ENCODE results near the gene STXBP6. TPM values are rescaled to one million over a fixed set of nuclear protein-coding genes. Genes with fewer than 3 reads are reported as not detected.

Gene STXBP6
- total RNA-seq, 4 donors from 2014 or later, result 44.1 to 120 (median 67.4) TPM

DNA sequence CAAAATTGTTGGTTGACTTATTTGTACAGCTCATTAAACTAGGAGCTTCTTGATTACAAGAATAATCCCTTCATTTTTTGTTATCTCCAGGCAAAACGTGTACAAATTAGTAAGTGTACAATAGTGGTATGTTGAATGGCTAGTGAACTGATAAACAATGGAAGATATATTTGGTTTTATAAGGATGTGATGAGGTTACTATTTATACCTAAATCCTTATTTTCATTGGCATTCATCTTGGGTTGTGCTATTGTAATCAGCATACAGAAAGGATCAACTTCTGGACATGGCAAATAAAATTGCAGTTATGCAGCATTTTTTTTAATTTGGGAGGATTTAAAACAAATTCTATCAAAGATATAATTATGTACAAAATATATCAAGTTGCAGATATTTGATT is 216.6 kb downstream of the STXBP6 start:
- TF ChIP-seq, protein P1, sequence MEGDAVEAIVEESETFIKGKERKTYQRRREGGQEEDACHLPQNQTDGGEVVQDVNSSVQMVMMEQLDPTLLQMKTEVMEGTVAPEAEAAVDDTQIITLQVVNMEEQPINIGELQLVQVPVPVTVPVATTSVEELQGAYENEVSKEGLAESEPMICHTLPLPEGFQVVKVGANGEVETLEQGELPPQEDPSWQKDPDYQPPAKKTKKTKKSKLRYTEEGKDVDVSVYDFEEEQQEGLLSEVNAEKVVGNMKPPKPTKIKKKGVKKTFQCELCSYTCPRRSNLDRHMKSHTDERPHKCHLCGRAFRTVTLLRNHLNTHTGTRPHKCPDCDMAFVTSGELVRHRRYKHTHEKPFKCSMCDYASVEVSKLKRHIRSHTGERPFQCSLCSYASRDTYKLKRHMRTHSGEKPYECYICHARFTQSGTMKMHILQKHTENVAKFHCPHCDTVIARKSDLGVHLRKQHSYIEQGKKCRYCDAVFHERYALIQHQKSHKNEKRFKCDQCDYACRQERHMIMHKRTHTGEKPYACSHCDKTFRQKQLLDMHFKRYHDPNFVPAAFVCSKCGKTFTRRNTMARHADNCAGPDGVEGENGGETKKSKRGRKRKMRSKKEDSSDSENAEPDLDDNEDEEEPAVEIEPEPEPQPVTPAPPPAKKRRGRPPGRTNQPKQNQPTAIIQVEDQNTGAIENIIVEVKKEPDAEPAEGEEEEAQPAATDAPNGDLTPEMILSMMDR (IDR thresholded peaks at IDR 0.05), result no peak
- no peak for TF ChIP-seq POLR2A (IDR thresholded peaks at IDR 0.05)
- no peaks in the 10 kb centered on the region for H3K36me3 ChIP-seq
- WGBS, 2 donors, result 79 to 81% methylated on average over 1 of the region's 1 CpG

DNA sequence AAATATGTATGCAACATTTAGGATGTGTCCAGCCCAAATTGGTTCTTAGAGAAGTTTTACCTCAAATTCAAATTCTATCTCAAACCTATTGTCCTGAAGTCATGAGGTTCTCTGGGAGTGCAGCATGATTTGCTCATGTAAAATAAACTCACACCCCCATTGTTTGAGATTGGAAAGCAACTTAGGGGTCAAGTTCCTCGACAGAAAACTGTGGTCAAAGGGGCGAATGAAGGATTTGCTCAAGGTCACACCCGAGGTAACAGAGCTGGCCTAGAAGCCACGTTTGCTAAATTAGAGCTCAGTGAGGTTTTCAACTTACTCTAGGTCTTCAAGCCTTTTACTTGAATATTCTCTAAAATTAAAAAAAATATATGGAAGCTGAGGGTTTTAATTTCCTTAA is 218.3 kb downstream of the STXBP6 start:
- H3K4me1 ChIP-seq, result peaks cover 0 to 5% of the 10 kb centered on the region in 2 donors
- no peak for DNase-seq
- H3K36me3 ChIP-seq, result no peaks in the 10 kb centered on the region
- no peaks in the 10 kb centered on the region for H3K27me3 ChIP-seq
- no peaks in the 10 kb centered on the region for H3K9me3 ChIP-seq
- no peak overlapping the region for H3K4me3 ChIP-seq (replicated peaks in 1 of 3)
- 92% methylated on average over 4 of the region's 4 CpGs for WGBS, 2 donors
- no peak overlapping the region for H3K27ac ChIP-seq
- intact Hi-C loops (cut with DNase I), result no loop called here
- TF ChIP-seq, protein P1 (IDR thresholded peaks at IDR 0.05), result no peak
- TF ChIP-seq POLR2A (IDR thresholded peaks at IDR 0.05), result no peak

More for the DNA sequence above, 216.6 kb downstream of the STXBP6 start:
- Histone ChIP-seq H3K4me3 (replicated peaks in 1 of 3) (no peak overlapping the region), H3K9me3 (no peaks in the 10 kb centered on the region), H3K4me1 (peaks cover 0 to 5% of the 10 kb centered on the region in 2 donors), H3K27ac (no peak overlapping the region), H3K27me3 (no peaks in the 10 kb centered on the region)
- no peak for DNase-seq
- intact Hi-C loops (cut with DNase I), result no loop called here

DNA sequence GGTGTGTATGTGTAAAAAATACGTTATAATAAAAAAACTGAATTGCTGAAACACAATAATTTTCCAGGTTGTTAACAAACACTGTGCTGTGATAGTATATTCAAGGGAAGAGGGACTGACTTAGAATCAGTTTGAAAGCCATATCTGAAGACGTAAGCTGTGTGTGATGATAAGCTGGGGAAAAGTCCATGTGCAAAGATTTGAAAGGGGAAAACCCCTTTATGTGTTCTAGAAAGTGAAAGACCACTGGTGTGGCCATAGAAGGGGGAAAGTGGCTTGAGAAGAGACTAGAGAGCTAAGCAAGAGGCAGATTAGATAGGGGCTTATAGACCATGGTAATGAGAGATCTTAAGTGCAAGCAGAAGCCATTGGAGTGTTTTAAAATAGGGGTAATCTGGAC is 220.1 kb downstream of the STXBP6 start:
- WGBS, 2 donors, result 68 to 92% methylated on average over 2 of the region's 2 CpGs
- no peak for DNase-seq
- intact Hi-C loops (cut with DNase I), result no loop called here
- no peaks in the 10 kb centered on the region for H3K9me3 ChIP-seq
- no peaks in the 10 kb centered on the region for H3K36me3 ChIP-seq
- no peak for TF ChIP-seq POLR2A (IDR thresholded peaks at IDR 0.05)
- TF ChIP-seq, protein P1 (IDR thresholded peaks at IDR 0.05), result no peak
- H3K27ac ChIP-seq, result no peak overlapping the region
- H3K4me3 ChIP-seq (replicated peaks in 1 of 3), result no peak overlapping the region
- no peaks in the 10 kb centered on the region for H3K27me3 ChIP-seq
- peaks cover 0 to 4% of the 10 kb centered on the region in 2 donors for H3K4me1 ChIP-seq

DNA sequence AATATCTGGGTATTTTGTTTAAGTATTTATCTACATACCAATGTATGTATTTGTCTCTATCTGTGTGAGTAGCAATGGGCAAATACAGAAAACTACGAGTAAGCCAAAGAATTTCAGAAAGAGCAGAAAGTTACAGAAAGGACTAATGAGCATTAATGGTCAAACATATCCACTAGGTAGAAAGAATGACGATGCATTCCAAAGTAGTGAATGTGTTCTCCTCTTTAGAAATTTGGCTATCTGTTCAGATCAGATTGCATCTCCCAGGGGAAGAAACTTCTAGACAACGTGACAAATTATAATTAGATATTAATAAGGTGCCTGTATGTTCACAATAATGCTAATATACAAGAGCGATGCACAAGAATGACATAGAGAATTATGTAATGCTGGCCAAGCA is 221.5 kb downstream of the STXBP6 start:
- H3K4me3 ChIP-seq (replicated peaks in 1 of 3), result no peak overlapping the region
- 67 to 74% methylated on average over 4 of the region's 4 CpGs for WGBS, 2 donors

DNA sequence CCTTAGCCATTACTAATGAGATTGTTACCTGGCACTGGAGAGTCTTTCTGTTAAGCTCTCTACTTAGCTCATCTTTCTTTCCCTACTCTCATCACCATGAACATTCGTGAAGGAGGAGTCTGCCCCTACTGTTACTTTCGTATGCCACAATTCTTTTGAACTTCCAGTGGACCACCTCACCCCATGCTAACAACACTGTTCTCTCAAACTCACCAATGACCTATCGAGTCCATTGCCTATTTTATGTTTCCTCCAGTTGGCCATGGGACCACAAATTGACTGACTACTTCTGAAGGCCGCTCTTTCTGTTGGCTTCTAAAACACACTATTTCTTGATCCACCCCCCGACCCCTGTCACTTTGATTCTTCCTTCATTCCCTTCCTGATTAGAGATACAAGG is 223.6 kb downstream of the STXBP6 start:
- WGBS, 2 donors, result 91 to 94% methylated on average over 5 of the region's 5 CpGs
- no peaks in the 10 kb centered on the region for H3K9me3 ChIP-seq
- TF ChIP-seq, protein P1 (IDR thresholded peaks at IDR 0.05), result no peak
- TF ChIP-seq POLR2A (IDR thresholded peaks at IDR 0.05), result no peak
- H3K36me3 ChIP-seq, result no peaks in the 10 kb centered on the region
- no peak overlapping the region for H3K27ac ChIP-seq
- intact Hi-C loops (cut with DNase I), result no loop called here
- no peaks in the 10 kb centered on the region for H3K27me3 ChIP-seq
- DNase-seq, result no peak
- H3K4me3 ChIP-seq (replicated peaks in 1 of 3), result no peak overlapping the region
- H3K4me1 ChIP-seq, result no peaks in the 10 kb centered on the region

More for the DNA sequence above, 221.5 kb downstream of the STXBP6 start:
- H3K27ac ChIP-seq, result no peak overlapping the region
- no peaks in the 10 kb centered on the region for H3K4me1 ChIP-seq
- H3K36me3 ChIP-seq, result no peaks in the 10 kb centered on the region
- H3K27me3 ChIP-seq, result no peaks in the 10 kb centered on the region
- TF ChIP-seq, protein P1 (IDR thresholded peaks at IDR 0.05), result no peak
- no peak for TF ChIP-seq POLR2A (IDR thresholded peaks at IDR 0.05)
- intact Hi-C loops (cut with DNase I), result no loop called here
- no peak for DNase-seq
- no peaks in the 10 kb centered on the region for H3K9me3 ChIP-seq
